ENCODE data around the gene SLC25A38.

- TF ChIP-seq CTCF (IDR thresholded peaks at IDR 0.05) (no peak), CBX8 (IDR thresholded peaks at IDR 0.05) (no peak), POLR2A (IDR thresholded peaks at IDR 0.05; ENCODE audit: low read length) (no peak), BHLHE40 (IDR thresholded peaks at IDR 0.05; ENCODE audit: low read depth, low read length) (no peak)
These were observed 44.3 kb downstream of the SLC25A38 start for GRCh38 chr3:39427506-39427905.
